HFFc6 (cell line): Measurements from ENCODE around the gene LAMA2. TPM values are rescaled to one million over a fixed set of nuclear protein-coding genes. Genes with fewer than 3 reads are reported as not detected.

Experiments
- DNase-seq: peaks from one replicate; pipeline ENCODE4 v3.0.0-alpha.2; 2018
- H3K27ac Mint-ChIP-seq: 2 replicates; pipeline ENCODE4 v1.8.0; 2020; ENCODE audit warnings: mild to moderate bottlenecking, mixed read lengths
- H3K27me3 Mint-ChIP-seq: 2 replicates; pipeline ENCODE4 v1.8.0; 2021; ENCODE audit warnings: mild to moderate bottlenecking, moderate library complexity, mixed read lengths; ENCODE audit not compliant: insufficient read depth
- H3K36me3 Mint-ChIP-seq: 2 replicates; pipeline ENCODE4 v1.8.0; 2021; ENCODE audit warnings: low read depth, mixed read lengths
- H3K4me1 Mint-ChIP-seq: 2 replicates; pipeline ENCODE4 v1.8.0; 2020; ENCODE audit warnings: low read depth, mixed read lengths
- H3K4me3 Mint-ChIP-seq: 2 replicates; pipeline ENCODE4 v1.8.0; 2020; ENCODE audit warnings: mild to moderate bottlenecking, moderate library complexity, mixed read lengths
- H3K9me3 Mint-ChIP-seq: 2 replicates; pipeline ENCODE4 v1.8.0; 2020; ENCODE audit warnings: mild to moderate bottlenecking, mixed read lengths
- CTCF ChIP-seq: fragments of 200-600 bp; sonication (generic); IDR thresholded peaks from 2 replicates; pipeline ENCODE4 v1.5.0; 2021; ENCODE audit warnings: antibody characterized with exemption, mild to moderate bottlenecking
- total RNA-seq, 6 experiments: library from RNA; stranded (reverse); fragmentation: NEBNext Ultra II Directional; extraction: Animal tissue kit (Norgen Biotek cat#: 25700); gene quantifications; 2 replicates in 1 of 6; 3 replicates in 5 of 6; pipeline ENCODE4 v1.2.3, GENCODE V29; 2021

LAMA2 gene
- total RNA-seq, 6 experiments from 2014 or later = 8.2 to 14.3 (median 10.5) TPM

- H3K27ac Mint-ChIP-seq = no peak overlapping the region
- no peak for DNase-seq
- no peaks in the 10 kb centered on the region for H3K9me3 Mint-ChIP-seq
- peaks cover 13% of the 10 kb centered on the region for H3K4me1 Mint-ChIP-seq
- H3K36me3 Mint-ChIP-seq = no peaks in the 10 kb centered on the region
- TF ChIP-seq CTCF = no peak
- no peaks in the 10 kb centered on the region for H3K27me3 Mint-ChIP-seq
- H3K4me3 Mint-ChIP-seq = no peak overlapping the region
Measured at GRCh38 chr6:128903715-128904114, 20.8 kb downstream of the LAMA2 start.

- Mint-ChIP-seq H3K4me3 (no peak overlapping the region), H3K27ac (no peak overlapping the region), H3K36me3 (no peaks in the 10 kb centered on the region; the same call in 1 of the 2 replicates), H3K9me3 (peaks cover 4% of the 10 kb centered on the region; the same call in 1 of the 2 replicates), H3K27me3 (no peaks in the 10 kb centered on the region), H3K4me1 (peaks cover 9% of the 10 kb centered on the region)
- TF ChIP-seq CTCF = no peak
- no peak for DNase-seq
Measured at GRCh38 chr6:128914051-128914450, 31.1 kb downstream of the LAMA2 start.

- Mint-ChIP-seq H3K27ac (peak overlapping the region; percentile 78), H3K4me1 (peaks cover 33% of the 10 kb centered on the region), H3K27me3 (no peaks in the 10 kb centered on the region), H3K36me3 (no peaks in the 10 kb centered on the region), H3K9me3 (no peaks in the 10 kb centered on the region), H3K4me3 (peak overlapping the region; percentile 50)
- no peak for DNase-seq
- no peak for TF ChIP-seq CTCF
Measured at GRCh38 chr6:128918886-128919285, 35.9 kb downstream of the LAMA2 start.

GRCh38 chr6:128919412-128920180 lies 36.7 kb downstream of the LAMA2 start:
- Mint-ChIP-seq H3K4me3 (peak overlapping the region; percentile 62), H3K27ac (peak overlapping the region; percentile 78), H3K36me3 (no peaks in the 10 kb centered on the region), H3K9me3 (no peaks in the 10 kb centered on the region), H3K27me3 (no peaks in the 10 kb centered on the region), H3K4me1 (peaks cover 33% of the 10 kb centered on the region)
- DNase-seq = peak; percentile 67
- TF ChIP-seq CTCF = no peak

- H3K27ac Mint-ChIP-seq = no peak overlapping the region
- DNase-seq = no peak
- H3K4me3 Mint-ChIP-seq = no peak overlapping the region
- no peaks in the 10 kb centered on the region; the same call in 1 of the 2 replicates for H3K9me3 Mint-ChIP-seq
- no peak for TF ChIP-seq CTCF
- H3K4me1 Mint-ChIP-seq = peaks cover 7% of the 10 kb centered on the region; the same call in 1 of the 2 replicates
- H3K27me3 Mint-ChIP-seq = peaks cover 3% of the 10 kb centered on the region; the same call in 1 of the 2 replicates
- H3K36me3 Mint-ChIP-seq = no peaks in the 10 kb centered on the region; the same call in 1 of the 2 replicates
Measured at GRCh38 chr6:128925765-128926164, 42.8 kb downstream of the LAMA2 start.
